HFFc6 (cell line): ENCODE results near the gene ARPC2. TPM values are rescaled to one million over a fixed set of nuclear protein-coding genes. Genes with fewer than 3 reads are reported as not detected.

ENCODE experiments used
- DNase-seq: peaks from one replicate; pipeline ENCODE4 v3.0.0-alpha.2; 2018
- H3K27ac Mint-ChIP-seq: 2 replicates; pipeline ENCODE4 v1.8.0; 2020; ENCODE audit warnings: mild to moderate bottlenecking, mixed read lengths
- H3K27me3 Mint-ChIP-seq: 2 replicates; pipeline ENCODE4 v1.8.0; 2021; ENCODE audit warnings: mild to moderate bottlenecking, moderate library complexity, mixed read lengths; ENCODE audit not compliant: insufficient read depth
- H3K36me3 Mint-ChIP-seq: 2 replicates; pipeline ENCODE4 v1.8.0; 2021; ENCODE audit warnings: low read depth, mixed read lengths
- H3K4me1 Mint-ChIP-seq: 2 replicates; pipeline ENCODE4 v1.8.0; 2020; ENCODE audit warnings: low read depth, mixed read lengths
- H3K4me3 Mint-ChIP-seq: 2 replicates; pipeline ENCODE4 v1.8.0; 2020; ENCODE audit warnings: mild to moderate bottlenecking, moderate library complexity, mixed read lengths
- H3K9me3 Mint-ChIP-seq: 2 replicates; pipeline ENCODE4 v1.8.0; 2020; ENCODE audit warnings: mild to moderate bottlenecking, mixed read lengths
- CTCF ChIP-seq: fragments of 200-600 bp; sonication (generic); IDR thresholded peaks from 2 replicates; pipeline ENCODE4 v1.5.0; 2021; ENCODE audit warnings: antibody characterized with exemption, mild to moderate bottlenecking
- total RNA-seq, 6 experiments: library from RNA; stranded (reverse); fragmentation: NEBNext Ultra II Directional; extraction: Animal tissue kit (Norgen Biotek cat#: 25700); gene quantifications; 2 replicates in 1 of 6; 3 replicates in 5 of 6; pipeline ENCODE4 v1.2.3, GENCODE V29; 2021

The ARPC2 gene
- total RNA-seq, 6 experiments from 2014 or later, result 458 to 516 (median 500) TPM

DNA sequence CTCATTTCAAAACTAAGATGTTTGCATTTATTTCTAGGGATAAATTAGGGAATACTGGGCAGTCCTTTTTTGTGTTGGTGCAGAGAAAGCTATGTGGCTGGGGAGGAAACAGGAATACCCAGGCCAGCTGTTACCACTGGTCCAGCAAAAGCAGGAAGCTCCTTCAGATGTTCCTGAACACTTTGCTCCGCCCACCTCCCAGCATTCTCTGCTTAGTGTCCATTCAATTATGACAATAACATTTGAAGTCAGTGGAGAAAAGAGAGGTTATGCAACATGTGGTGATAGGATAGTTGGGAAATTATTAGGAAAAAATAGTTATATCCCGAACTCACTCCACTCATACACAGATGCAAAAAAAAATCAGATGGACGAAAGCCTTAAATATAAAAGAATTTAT, 22.1 kb upstream of the ARPC2 start:
- no peak for DNase-seq
- no peak overlapping the region for H3K27ac Mint-ChIP-seq
- no peaks in the 10 kb centered on the region for H3K9me3 Mint-ChIP-seq
- peaks cover 8% of the 10 kb centered on the region for H3K27me3 Mint-ChIP-seq
- H3K4me1 Mint-ChIP-seq, result peaks cover 8% of the 10 kb centered on the region; the same call in 1 of the 2 replicates
- H3K36me3 Mint-ChIP-seq, result no peaks in the 10 kb centered on the region
- H3K4me3 Mint-ChIP-seq, result no peak overlapping the region
- TF ChIP-seq CTCF, result no peak

GRCh38 chr2:218196974-218197373, 20.0 kb upstream of the ARPC2 start:
- Mint-ChIP-seq H3K36me3 (no peaks in the 10 kb centered on the region), H3K27ac (no peak overlapping the region), H3K4me1 (peaks cover 8% of the 10 kb centered on the region; the same call in 1 of the 2 replicates), H3K9me3 (no peaks in the 10 kb centered on the region), H3K4me3 (no peak overlapping the region), H3K27me3 (peaks cover 12% of the 10 kb centered on the region)
- DNase-seq, result no peak
- TF ChIP-seq CTCF, result no peak

DNA sequence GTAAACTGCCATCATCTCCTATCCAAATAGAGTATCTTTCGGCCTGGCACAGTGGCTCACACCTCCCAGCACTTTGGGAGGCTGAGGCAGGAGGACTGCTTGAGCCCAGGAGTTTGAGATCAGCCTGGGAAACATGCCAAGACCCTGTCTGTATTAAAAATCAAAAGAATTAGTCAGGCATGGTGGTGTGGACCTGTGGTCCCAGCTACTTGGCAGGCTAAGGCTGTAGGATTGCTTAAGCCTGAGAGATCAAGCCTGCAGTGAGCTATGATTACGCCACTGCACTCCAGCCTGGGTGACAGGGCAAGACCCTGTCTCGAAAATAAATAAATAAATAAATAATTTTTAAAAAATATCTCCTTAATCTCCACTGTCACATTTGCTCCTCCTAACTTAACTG, 14.7 kb upstream of the ARPC2 start:
- Mint-ChIP-seq H3K9me3 (no peaks in the 10 kb centered on the region), H3K36me3 (no peaks in the 10 kb centered on the region), H3K27ac (no peak overlapping the region), H3K4me3 (no peak overlapping the region), H3K4me1 (no peaks in the 10 kb centered on the region), H3K27me3 (peaks cover 23% of the 10 kb centered on the region)
- TF ChIP-seq CTCF, result no peak
- DNase-seq, result no peak

- H3K4me3 Mint-ChIP-seq, result no peak overlapping the region
- TF ChIP-seq CTCF, result no peak
- no peak for DNase-seq
- peaks cover 9% of the 10 kb centered on the region for H3K36me3 Mint-ChIP-seq
- H3K4me1 Mint-ChIP-seq, result no peaks in the 10 kb centered on the region
- peaks cover 14% of the 10 kb centered on the region for H3K9me3 Mint-ChIP-seq
- H3K27me3 Mint-ChIP-seq, result peaks cover 14% of the 10 kb centered on the region
- no peak overlapping the region for H3K27ac Mint-ChIP-seq
Observed at GRCh38 chr2:218209078-218209477, 7.9 kb upstream of the ARPC2 start.

DNA sequence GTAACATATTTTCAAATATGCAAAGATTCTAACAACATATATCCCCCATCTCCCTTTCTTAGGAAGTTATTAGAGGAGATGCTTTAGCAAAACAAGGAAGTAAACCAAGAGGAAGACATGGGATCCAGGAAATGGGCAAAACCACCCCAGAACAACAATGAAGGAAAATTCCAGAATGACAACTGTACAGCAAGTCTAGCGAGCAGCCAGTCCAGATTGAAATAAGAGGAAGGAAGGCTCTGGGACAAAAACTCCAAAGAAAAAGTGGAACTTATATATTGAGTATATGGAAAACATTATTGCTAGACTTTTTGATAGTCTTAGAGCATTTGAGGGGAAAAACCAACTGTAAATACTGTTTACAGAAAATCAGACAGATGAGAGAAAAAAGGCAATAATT, 2.9 kb upstream of the ARPC2 start:
- H3K27ac Mint-ChIP-seq, result no peak overlapping the region
- peaks cover 9% of the 10 kb centered on the region for H3K9me3 Mint-ChIP-seq
- TF ChIP-seq CTCF, result no peak
- H3K4me3 Mint-ChIP-seq, result no peak overlapping the region
- peaks cover 11% of the 10 kb centered on the region for H3K27me3 Mint-ChIP-seq
- no peak for DNase-seq
- peaks cover 18% of the 10 kb centered on the region for H3K36me3 Mint-ChIP-seq
- peaks cover 17% of the 10 kb centered on the region for H3K4me1 Mint-ChIP-seq

GRCh38 chr2:218216336-218216673, 684 bp upstream of the ARPC2 start:
- Mint-ChIP-seq H3K4me3 (peak overlapping the region; percentile 93), H3K9me3 (no peaks in the 10 kb centered on the region), H3K36me3 (peaks cover 27% of the 10 kb centered on the region), H3K4me1 (peaks cover 39% of the 10 kb centered on the region), H3K27me3 (peaks cover 4% of the 10 kb centered on the region), H3K27ac (peak overlapping the region; percentile 95)
- no peak for TF ChIP-seq CTCF
- DNase-seq, result no peak
